K562 (cell line): Measurements from ENCODE around the gene IGSF3. TPM values are rescaled to one million over a fixed set of nuclear protein-coding genes. Genes with fewer than 3 reads are reported as not detected.

Experiments used
- ATF1 ChIP-seq, 2 experiments: fragments of 450-650 bp in 1 of 2; IDR thresholded peaks; 2 replicates each; pipeline ENCODE4 v1.6.1; 2016; ENCODE audit warnings: missing compliant biosample characterization in 1 of 2, missing genetic modification characterization in 1 of 2
- COPS2 ChIP-seq: fragments of 450-650 bp; conservative IDR thresholded peaks from 2 replicates; pipeline ENCODE4 v1.6.1; 2016; ENCODE audit warnings: mild to moderate bottlenecking, moderate library complexity
- CSDE1 ChIP-seq, 2 experiments: fragments of 450-650 bp; IDR thresholded peaks; 2 replicates each; pipeline ENCODE4 v1.6.1; 2016; ENCODE audit warnings: mild to moderate bottlenecking in 1 of 2
- EWSR1 ChIP-seq: fragments of 450-650 bp; IDR thresholded peaks from 2 replicates; pipeline ENCODE4 v1.6.1; 2018; ENCODE audit warnings: borderline replicate concordance, mild to moderate bottlenecking, low read depth, moderate library complexity; ENCODE audit not compliant: partially characterized antibody
- FIP1L1 ChIP-seq: fragments of 200-400 bp; formaldehyde crosslinking; IDR thresholded peaks from 2 replicates; pipeline ENCODE4 v1.6.1; 2018; ENCODE audit warnings: mild to moderate bottlenecking, low read depth, low read length; ENCODE audit not compliant: poor library complexity, severe bottlenecking
- HNRNPL ChIP-seq: fragments of 200-400 bp; formaldehyde crosslinking; IDR thresholded peaks from 2 replicates; pipeline ENCODE4 v1.6.1; 2017; ENCODE audit warnings: low read depth, mild to moderate bottlenecking, low read length
- IRF1 ChIP-seq: sonication (generic); formaldehyde crosslinking; IDR thresholded peaks from 2 replicates; pipeline ENCODE4 v1.8.0; 2022; ENCODE audit warnings: missing genetic modification reagents, mild to moderate bottlenecking, borderline replicate concordance
- IRF9 ChIP-seq: fragments of 450-650 bp; IDR thresholded peaks from 2 replicates; pipeline ENCODE4 v1.6.1; 2016; ENCODE audit warnings: missing biosample characterization, missing genetic modification characterization
- MLLT1 ChIP-seq, 2 experiments: fragments of 450-650 bp; IDR thresholded peaks; 2 replicates each; pipeline ENCODE4 v1.6.1; 2016
- NCOR1 ChIP-seq: fragments of 450-650 bp; IDR thresholded peaks from 2 replicates; pipeline ENCODE4 v1.6.1; 2016; ENCODE audit warnings: mild to moderate bottlenecking, moderate library complexity
- PRDM10 ChIP-seq: fragments of 450-650 bp; IDR thresholded peaks from 2 replicates; pipeline ENCODE4 v1.6.1; 2018; ENCODE audit not compliant: partially characterized antibody
- RAD21 ChIP-seq, 2 experiments: fragments of 250-450 bp in 1 of 2; fragments of 450-650 bp in 1 of 2; sonication (Bioruptor Pico) in 1 of 2; formaldehyde crosslinking in 1 of 2; IDR thresholded peaks in 1 of 2; conservative IDR thresholded peaks in 1 of 2; 2 replicates each; pipeline versions ENCODE4 v1.4.0 to v1.8.0; 2020 to 2022; ENCODE audit warnings: mild to moderate bottlenecking in 2 of 2, moderate library complexity in 1 of 2
- SIX5 ChIP-seq, 2 experiments: IDR thresholded peaks; 2 replicates each; pipeline ENCODE4 v1.6.1; 2011; ENCODE audit warnings: low read length in 2 of 2, borderline replicate concordance in 1 of 2, low read depth in 1 of 2, mild to moderate bottlenecking in 1 of 2, moderate library complexity in 1 of 2; ENCODE audit not compliant: insufficient read depth in 1 of 2
- SMAD3 ChIP-seq: fragments of 450-650 bp; formaldehyde crosslinking; conservative IDR thresholded peaks from 2 replicates; pipeline ENCODE4 v1.4.0; 2020; ENCODE audit warnings: mild to moderate bottlenecking
- STAT5A ChIP-seq: IDR thresholded peaks from 2 replicates; pipeline ENCODE4 v1.6.1; 2012; ENCODE audit warnings: low read length, inconsistent platforms, borderline replicate concordance
- TARDBP ChIP-seq: fragments of 450-650 bp; IDR thresholded peaks from 2 replicates; pipeline ENCODE4 v1.6.1; 2016
- THAP12 ChIP-seq: fragments of 250-450 bp; sonication (Bioruptor Pico); IDR thresholded peaks from 2 replicates; pipeline ENCODE4 v1.9.0; 2021; ENCODE audit warnings: mild to moderate bottlenecking, inconsistent platforms
- ZBTB8A ChIP-seq: fragments of 450-650 bp; IDR thresholded peaks from 2 replicates; pipeline ENCODE4 v1.6.1; 2018; ENCODE audit warnings: mild to moderate bottlenecking, moderate library complexity; ENCODE audit not compliant: partially characterized antibody
- ZEB2 ChIP-seq: fragments of 450-650 bp; IDR thresholded peaks from 2 replicates; pipeline ENCODE4 v1.6.1; 2016
- ZKSCAN3 ChIP-seq: fragments of 250-450 bp; sonication (Bioruptor Pico); IDR thresholded peaks from 2 replicates; pipeline ENCODE4 v1.4.0; 2020
- polyA plus RNA-seq, 8 experiments: library from polyadenylated mRNA; depleted of rRNA in 4 of 8; stranded (reverse) in 5 of 8; unstranded in 3 of 8; fragments of >200 nt; fragmentation: Nextera tagmentation in 2 of 8; fragmentation: Illumina TruSeq in 1 of 8; extraction: Ambion mirVana in 2 of 8; extraction: Trizol in 1 of 8; gene quantifications; 2 replicates each; pipeline versions ENCODE4 v1.2.1 to v1.2.3, GENCODE V29; 2011 to 2014; ENCODE audit warnings: inconsistent platforms in 1 of 8, missing spikeins in 1 of 8
- total RNA-seq, 7 experiments: library from RNA; depleted of rRNA in 6 of 7; stranded (reverse); fragments of >200 nt in 6 of 7; fragmentation: Illumina TruSeq in 2 of 7; extraction: Trizol in 2 of 7; gene quantifications; 2 replicates each; pipeline versions ENCODE4 v1.2.1 to v1.2.3, GENCODE V29; 2011 to 2021; ENCODE audit warnings: low replicate concordance in 1 of 7

Gene IGSF3
- total and polyA plus RNA-seq, 9 of the 15 experiments (the other 6 are each of a cell fraction or from before 2014, with no cell fraction given): 1.1 to 15.0 (median 8.3) TPM

DNA sequence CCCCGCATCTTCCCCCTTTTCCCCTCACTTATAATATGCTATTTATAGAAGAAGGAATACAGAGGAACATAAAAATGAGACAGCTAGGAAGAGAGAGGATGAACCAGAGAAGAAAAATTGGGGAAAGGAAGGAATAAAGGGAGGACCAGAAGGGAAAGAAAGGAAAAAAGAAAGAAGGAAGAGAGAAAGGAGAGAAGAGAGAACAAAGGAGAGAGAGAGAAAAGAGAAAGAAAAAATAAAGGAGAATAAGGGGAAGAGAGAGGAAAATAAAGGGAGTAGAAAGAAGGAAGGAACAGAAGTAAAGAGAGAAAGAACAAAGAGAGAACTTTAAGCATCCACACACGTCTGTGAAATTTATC lies 11.2 kb upstream of the IGSF3 start (continued):
- TF ChIP-seq STAT5A (no peak), SIX5 (IDR thresholded peaks at IDR 0.05; ENCODE audit: borderline replicate concordance in 1 of 2, insufficient read depth in 1 of 2, low read depth in 1 of 2, low read length in 2 of 2) (no peak), ZBTB8A (no peak), NCOR1 (peak; percentile 45; the same call in 1 of the 2 replicates), RAD21 (CRISPR knock-in tag; conservative IDR thresholded peaks at IDR 0.05 in 1 of 2, IDR thresholded peaks at IDR 0.05 in 1 of 2) (no peak), ZKSCAN3 (no peak), ATF1 (CRISPR knock-in tag; IDR thresholded peaks at IDR 0.05) (no peak), ATF1 (tag; IDR thresholded peaks at IDR 0.05) (no peak), PRDM10 (no peak), MLLT1 (IDR thresholded peaks at IDR 0.05) (peak; percentile 77 to 91), COPS2 (no peak), TARDBP (no peak), IRF9 (tag) (no peak), THAP12 (CRISPR knock-in tag) (no peak), FIP1L1 (no peak), SMAD3 (CRISPR knock-in tag) (no peak), HNRNPL (no peak), IRF1 (CRISPR knock-in tag) (no peak), CSDE1 (IDR thresholded peaks at IDR 0.05) (peak in 1 of 2 experiments; percentile 86; a peak in 2 of 4 replicates), ZEB2 (no peak), EWSR1 (no peak)
